ENCODE measurements around the gene RHNO1.

GRCh38 chr12:2845280-2845679 is 31.7 kb upstream of the RHNO1 start:
- TF ChIP-seq EZH2 (IDR thresholded peaks at IDR 0.05; ENCODE audit: borderline replicate concordance, low read depth, low read length, poor library complexity, severe bottlenecking), result no peak
- TF ChIP-seq CTCF (conservative IDR thresholded peaks at IDR 0.05; ENCODE audit: low read depth, low read length), result no peak
